GM18505 (cell line): ENCODE data around the gene ZFYVE28.
"Not testable (repeated sequence)": the region's sequence is repeated elsewhere in the genome, so short reads cannot be mapped to it uniquely, and the experiment has no call there.

Source experiments
- ATAC-seq: cut with Tn5 transposase; IDR thresholded peaks from one replicate; pipeline ENCODE4 v1.9.1; 2021; ENCODE audit not compliant: unreplicated experiment
- POLR2A ChIP-seq: IDR thresholded peaks from 4 replicates; pipeline ENCODE4 v1.6.1; 2011; ENCODE audit warnings: borderline replicate concordance; ENCODE audit not compliant: insufficient read depth, insufficient read length; ENCODE audit errors: extremely low read depth

Gene ZFYVE28

GRCh38 chr4:2417765-2418649 is at the start of gene ZFYVE28:
Gene ZFYVE28, minus strand, starts transcription at chr4:2418645. Its CDS starts 322 bp downstream, at chr4:2418323.
- no peak for TF ChIP-seq POLR2A
- ATAC-seq: no peak

GRCh38 chr4:2465544-2465943 is 47.1 kb upstream of the ZFYVE28 start:
- ATAC-seq: not testable (repeated sequence)

GRCh38 chr4:2465032-2465431 is 46.6 kb upstream of the ZFYVE28 start:
- TF ChIP-seq POLR2A: no peak
- no peak for ATAC-seq

GRCh38 chr4:2462992-2463762 is 44.7 kb upstream of the ZFYVE28 start:
- ATAC-seq: no peak
- TF ChIP-seq POLR2A: no peak

GRCh38 chr4:2462218-2462991 is 44.0 kb upstream of the ZFYVE28 start:
- ATAC-seq: peak; percentile 88
- TF ChIP-seq POLR2A: no peak

- ATAC-seq: no peak
- no peak for TF ChIP-seq POLR2A
Measured at GRCh38 chr4:2461246-2461960, 43.0 kb upstream of the ZFYVE28 start.

GRCh38 chr4:2459589-2460349 is 41.3 kb upstream of the ZFYVE28 start:
- no peak for TF ChIP-seq POLR2A
- no peak for ATAC-seq

- no peak for TF ChIP-seq POLR2A
- ATAC-seq: no peak
Measured at GRCh38 chr4:2458546-2459491, 40.4 kb upstream of the ZFYVE28 start.

GRCh38 chr4:2457481-2458295 is 39.2 kb upstream of the ZFYVE28 start:
- no peak for ATAC-seq

GRCh38 chr4:2451821-2452785 is 33.7 kb upstream of the ZFYVE28 start:
- no peak for TF ChIP-seq POLR2A
- ATAC-seq: no peak

More at GRCh38 chr4:2457481-2458295, 39.2 kb upstream of the ZFYVE28 start:
- no peak for TF ChIP-seq POLR2A
